NCI-H146 treated with DMSO at 0.1 percent for 48 hours (cell line): ENCODE results near the gene RAD51B.

Experiments
- DNase-seq: peaks from one replicate; lab custom pipeline; 2025; ENCODE audit not compliant: unreplicated experiment; lab: John Stamatoyannopoulos, UW

RAD51B gene

GRCh38 chr14:67833403-67833802, 13.8 kb downstream of the RAD51B start:
- DNase-seq = no peak

- no peak for DNase-seq
Observed at GRCh38 chr14:67835596-67835995, 16.0 kb downstream of the RAD51B start.

GRCh38 chr14:67837011-67837624, 17.5 kb downstream of the RAD51B start:
- DNase-seq = no peak

- no peak for DNase-seq
Observed at GRCh38 chr14:67846029-67846610, 26.5 kb downstream of the RAD51B start.

- no peak for DNase-seq
Observed at GRCh38 chr14:67850066-67850830, 30.7 kb downstream of the RAD51B start.

- DNase-seq = no peak
Observed at GRCh38 chr14:67851785-67852410, 32.3 kb downstream of the RAD51B start.

- no peak for DNase-seq
Observed at GRCh38 chr14:67852926-67853604, 33.5 kb downstream of the RAD51B start.

GRCh38 chr14:67853715-67854114, 34.1 kb downstream of the RAD51B start:
- no peak for DNase-seq

GRCh38 chr14:67856827-67857226, 37.2 kb downstream of the RAD51B start:
- DNase-seq = no peak

- DNase-seq = no peak
Observed at GRCh38 chr14:67857778-67858350, 38.3 kb downstream of the RAD51B start.

- no peak for DNase-seq
Observed at GRCh38 chr14:67859169-67859749, 39.7 kb downstream of the RAD51B start.

GRCh38 chr14:67863223-67863622, 43.6 kb downstream of the RAD51B start:
- no peak for DNase-seq

- DNase-seq = no peak
Observed at GRCh38 chr14:67875175-67876006, 55.8 kb downstream of the RAD51B start.

- DNase-seq = no peak
Observed at GRCh38 chr14:67879026-67879425, 59.4 kb downstream of the RAD51B start.

- no peak for DNase-seq
Observed at GRCh38 chr14:67881225-67881624, 61.6 kb downstream of the RAD51B start.

GRCh38 chr14:67882986-67883555, 63.5 kb downstream of the RAD51B start:
- no peak for DNase-seq

- no peak for DNase-seq
Observed at GRCh38 chr14:67883717-67884116, 64.1 kb downstream of the RAD51B start.

- no peak for DNase-seq
Observed at GRCh38 chr14:67886191-67886590, 66.6 kb downstream of the RAD51B start.

- no peak for DNase-seq
Observed at GRCh38 chr14:67887478-67887877, 67.9 kb downstream of the RAD51B start.
